Measurements from ENCODE around the gene LUZP1. TPM values are rescaled to one million over a fixed set of nuclear protein-coding genes. Genes with fewer than 3 reads are reported as not detected.
A peak's percentile ranks its signal among the peaks of the same experiment; 100 is the strongest.

The LUZP1 gene
- total RNA-seq, 2 experiments from 2014 or later, result 20.1 to 23.7 TPM

- H3K4me3 ChIP-seq (ENCODE audit: low read length), result no peak overlapping the region
- no peak for TF ChIP-seq CTCF (IDR thresholded peaks at IDR 0.05)
- H3K36me3 Mint-ChIP-seq (ENCODE audit: low read depth), result peaks cover 15% of the 10 kb centered on the region
- intact Hi-C loops (cut with DNase I, micrococcal nuclease), result no loop called here
- peak overlapping the region; percentile 34 to 60 for H3K27ac ChIP-seq (ENCODE audit: low read depth in 1 of 2, low read length in 2 of 2)
- no peaks in the 10 kb centered on the region for H3K36me3 ChIP-seq (ENCODE audit: insufficient read depth, low read length)
- H3K4me1 Mint-ChIP-seq (ENCODE audit: low read depth), result peaks cover 47% of the 10 kb centered on the region
- ChIA-PET CTCF (interaction anchor here (0.6 to 2.1 kb wide), 6 partner anchors 9 to 81 kb away, joined by 3 to 16 read pairs (median 4); partner anchors contain the start of gene LUZP1), POLR2A (interaction anchor here (1.2 to 2.5 kb wide), 5 partner anchors 9 to 81 kb away, joined by 5 to 14 read pairs (median 6); partner anchors contain the start of gene LUZP1)
- DNase-seq (peak in 5 of 14 experiments; percentile 5 to 80 (median 70)), ATAC-seq (ENCODE audit: poor library complexity) (peak; percentile 80)
- H3K9me3 ChIP-seq (ENCODE audit: control insufficient read depth in 1 of 2, insufficient read depth in 1 of 2, low read length in 2 of 2), result no peaks in the 10 kb centered on the region
- H3K9me3 Mint-ChIP-seq, result no peaks in the 10 kb centered on the region
- H3K4me1 ChIP-seq (ENCODE audit: insufficient read depth, low read length), result peaks cover 38% of the 10 kb centered on the region
- H3K27me3 ChIP-seq (ENCODE audit: control insufficient read depth in 1 of 2, insufficient read depth in 2 of 2, low read length in 2 of 2), result no peaks in the 10 kb centered on the region
- peak overlapping the region; percentile 82 for H3K27ac Mint-ChIP-seq
- no peaks in the 10 kb centered on the region for H3K27me3 Mint-ChIP-seq
- H3K4me3 Mint-ChIP-seq, result peak overlapping the region; percentile 39
Measured at GRCh38 chr1:23103001-23103889, 65.4 kb downstream of the LUZP1 start.

- POLR2A ChIA-PET, result interaction anchor here (1.2 to 2.5 kb wide), 5 partner anchors 10 to 82 kb away, joined by 5 to 14 read pairs (median 6); partner anchors contain the start of gene LUZP1
- no peaks in the 10 kb centered on the region for H3K27me3 ChIP-seq (ENCODE audit: control insufficient read depth in 1 of 2, insufficient read depth in 2 of 2, low read length in 2 of 2)
- no peak overlapping the region for H3K4me3 ChIP-seq (ENCODE audit: low read length)
- no peak for ATAC-seq (ENCODE audit: poor library complexity)
- no peak overlapping the region for H3K27ac ChIP-seq (ENCODE audit: low read depth in 1 of 2, low read length in 2 of 2)
- peaks cover 10% of the 10 kb centered on the region for H3K36me3 Mint-ChIP-seq (ENCODE audit: low read depth)
- H3K27me3 Mint-ChIP-seq, result no peaks in the 10 kb centered on the region
- H3K9me3 Mint-ChIP-seq, result no peaks in the 10 kb centered on the region
- peak overlapping the region; percentile 82 for H3K27ac Mint-ChIP-seq
- peaks cover 49% of the 10 kb centered on the region for H3K4me1 Mint-ChIP-seq (ENCODE audit: low read depth)
- H3K4me1 ChIP-seq (ENCODE audit: insufficient read depth, low read length), result peaks cover 38% of the 10 kb centered on the region
- no peak for DNase-seq
- H3K36me3 ChIP-seq (ENCODE audit: insufficient read depth, low read length), result peaks cover under 1% of the 10 kb centered on the region
- H3K9me3 ChIP-seq (ENCODE audit: control insufficient read depth in 1 of 2, insufficient read depth in 1 of 2, low read length in 2 of 2), result no peaks in the 10 kb centered on the region
- intact Hi-C loops (cut with DNase I, micrococcal nuclease), result no loop called here
- no peak overlapping the region for H3K4me3 Mint-ChIP-seq
- CTCF ChIA-PET, result interaction anchor here (1.4 to 2.1 kb wide), 3 partner anchors 10 to 82 kb away, joined by 4 to 16 read pairs (median 5); no protein-coding TSS in a partner anchor
- TF ChIP-seq CTCF (IDR thresholded peaks at IDR 0.05), result no peak
Measured at GRCh38 chr1:23102289-23102688, 66.4 kb downstream of the LUZP1 start.

- no peak for DNase-seq
- Histone ChIP-seq H3K9me3 (ENCODE audit: control insufficient read depth in 1 of 2, insufficient read depth in 1 of 2, low read length in 2 of 2) (no peaks in the 10 kb centered on the region), H3K36me3 (ENCODE audit: insufficient read depth, low read length) (peaks cover 4% of the 10 kb centered on the region), H3K4me1 (ENCODE audit: insufficient read depth, low read length) (peaks cover 38% of the 10 kb centered on the region), H3K27ac (ENCODE audit: low read depth in 1 of 2, low read length in 2 of 2) (peak overlapping the region in 1 of 2 donors; percentile 19), H3K27me3 (ENCODE audit: control insufficient read depth in 1 of 2, insufficient read depth in 2 of 2, low read length in 2 of 2) (no peaks in the 10 kb centered on the region), H3K4me3 (ENCODE audit: low read length) (no peak overlapping the region)
- peaks cover 49% of the 10 kb centered on the region for H3K4me1 Mint-ChIP-seq (ENCODE audit: low read depth)
- no peak overlapping the region for H3K4me3 Mint-ChIP-seq
- no peak for ATAC-seq (ENCODE audit: poor library complexity)
- H3K9me3 Mint-ChIP-seq, result no peaks in the 10 kb centered on the region
- peaks cover 8% of the 10 kb centered on the region for H3K36me3 Mint-ChIP-seq (ENCODE audit: low read depth)
- ChIA-PET CTCF (interaction anchor here (1.4 to 2.1 kb wide), 3 partner anchors 10 to 82 kb away, joined by 4 to 16 read pairs (median 5); no protein-coding TSS in a partner anchor), POLR2A (interaction anchor here (1.8 to 2.5 kb wide), 2 partner anchors 10 to 17 kb away, joined by 5 to 14 read pairs; no protein-coding TSS in a partner anchor)
- H3K27me3 Mint-ChIP-seq, result no peaks in the 10 kb centered on the region
- intact Hi-C loops (cut with DNase I, micrococcal nuclease), result no loop called here
- H3K27ac Mint-ChIP-seq, result peak overlapping the region; percentile 82
- TF ChIP-seq CTCF (IDR thresholded peaks at IDR 0.05), result no peak
Measured at GRCh38 chr1:23101887-23102286, 66.8 kb downstream of the LUZP1 start.
